GM12878 (cell line): ENCODE results near the gene MFNG. TPM values are rescaled to one million over a fixed set of nuclear protein-coding genes. Genes with fewer than 3 reads are reported as not detected.

Experiments
- ATAC-seq: fragments of 200-7000 bp; cut with Tn5 transposase; 3 replicates; pipeline ENCODE4 v1.9.1; 2020; ENCODE audit warnings: mild to moderate bottlenecking, moderate library complexity
- BruUV-seq: library from RNA; stranded (reverse); fragments of 400-500 nt; replicated peaks from 2 replicates; lab custom pipeline; 2021; lab: Mats Ljungman, UMichigan
- CTCF ChIA-PET: fragments of 300-600 bp; sonication (Branson Sonifier 250); formaldehyde crosslinking; extraction: SDS; loops from one replicate; lab custom pipeline; 2021; ENCODE audit warnings: inconsistent platforms; lab: Yijun Ruan, JAX
- POLR2A ChIA-PET: fragments of 350-600 bp; formaldehyde crosslinking; extraction: SDS; loops from one replicate; lab custom pipeline; 2021; ENCODE audit warnings: inconsistent platforms; lab: Charles Lee
- RAD21 ChIA-PET: fragments of 300-600 bp; sonication (Branson Sonifier 250); formaldehyde crosslinking; loops from one replicate; lab custom pipeline; 2023; ENCODE audit warnings: antibody characterized with exemption; ENCODE audit not compliant: unreplicated experiment; lab: Charles Lee
- SMC1A ChIA-PET: fragments of 300-600 bp; sonication (Branson Sonifier 250); formaldehyde crosslinking; loops from one replicate; lab custom pipeline; 2023; ENCODE audit not compliant: unreplicated experiment, uncharacterized antibody; lab: Charles Lee
- DNase-seq: peaks from one replicate; pipeline ENCODE4 v3.0.0-alpha.2; 2011; ENCODE audit warnings: low read depth, low spot score
- FAIRE-seq: peaks from 3 replicates; lab custom pipeline; 2011; peaks lifted over from hg19 to GRCh38; lab: Jason Lieb, UNC
- H2AFZ ChIP-seq: 2 replicates; pipeline ENCODE4 v1.6.0; 2011; ENCODE audit warnings: low read depth, low read length, control low read depth; ENCODE audit not compliant: control insufficient read depth
- H3K27ac ChIP-seq: 2 replicates; pipeline ENCODE4 v1.5.1; 2011; ENCODE audit warnings: control low read depth; ENCODE audit not compliant: control insufficient read depth, insufficient read depth
- H3K27me3 ChIP-seq, 2 experiments: replicated peaks in 1 of 2; 2 replicates each; pipeline versions ENCODE4 v1.6.0 to v1.6.1; 2011; ENCODE audit warnings: low read length in 1 of 2; ENCODE audit not compliant: control insufficient read depth in 2 of 2, insufficient read depth in 2 of 2
- H3K36me3 ChIP-seq, 2 experiments: 2 replicates each; pipeline ENCODE4 v1.5.1; 2011; ENCODE audit warnings: low read length in 1 of 2; ENCODE audit not compliant: control insufficient read depth in 2 of 2, insufficient read depth in 2 of 2
- H3K4me1 ChIP-seq: 2 replicates; pipeline ENCODE4 v1.6.1; 2011; ENCODE audit warnings: mild to moderate bottlenecking, low read length, moderate library complexity, mixed read lengths; ENCODE audit not compliant: control insufficient read depth, insufficient read depth
- H3K4me2 ChIP-seq: 2 replicates; pipeline ENCODE4 v1.6.0; 2011; ENCODE audit warnings: control low read depth; ENCODE audit not compliant: control insufficient read depth, insufficient read depth
- H3K4me3 ChIP-seq: fragments of 200-600 bp; sonication (generic); 2 replicates; pipeline ENCODE4 v1.5.1; 2016
- H3K79me2 ChIP-seq: 2 replicates; pipeline ENCODE4 v1.6.0; 2011; ENCODE audit warnings: low read length; ENCODE audit not compliant: control insufficient read depth, insufficient read depth
- H3K9ac ChIP-seq: 2 replicates; pipeline ENCODE4 v1.8.0; 2011; ENCODE audit warnings: low read length, control low read depth, mixed read lengths; ENCODE audit not compliant: control insufficient read depth, insufficient read depth
- H3K9me3 ChIP-seq: replicated peaks from 3 replicates; pipeline ENCODE4 v1.5.1; 2011; ENCODE audit warnings: mild to moderate bottlenecking, low read length; ENCODE audit not compliant: control insufficient read depth, insufficient read depth
- H4K20me1 ChIP-seq: 2 replicates; pipeline ENCODE4 v1.6.0; 2011; ENCODE audit not compliant: control insufficient read depth, insufficient read depth
- BCL11A ChIP-seq: IDR thresholded peaks from 2 replicates; pipeline ENCODE4 v1.6.1; 2011; ENCODE audit warnings: low read depth, low read length
- BHLHE40 ChIP-seq, 2 experiments: fragments of 450-650 bp in 1 of 2; IDR thresholded peaks; 2 replicates each; pipeline ENCODE4 v1.6.1; 2011 to 2017; ENCODE audit warnings: low read depth in 2 of 2, borderline replicate concordance in 1 of 2, improper control_type of control experiment in 1 of 2, low read length in 1 of 2, mild to moderate bottlenecking in 1 of 2
- CHD2 ChIP-seq: IDR thresholded peaks from 2 replicates; pipeline ENCODE4 v1.6.1; 2011; ENCODE audit warnings: low read depth, low read length, improper control_type of control experiment, borderline replicate concordance
- MYC ChIP-seq: IDR thresholded peaks from 2 replicates; pipeline ENCODE4 v1.6.1; 2011; ENCODE audit warnings: mild to moderate bottlenecking, low read length, moderate library complexity, inconsistent platforms; ENCODE audit not compliant: insufficient read depth, insufficient replicate concordance, insufficient read length, severe bottlenecking
- NBN ChIP-seq: fragments of 450-650 bp; IDR thresholded peaks from 2 replicates; pipeline ENCODE4 v1.6.1; 2016
- ZZZ3 ChIP-seq: IDR thresholded peaks from 2 replicates; pipeline ENCODE4 v1.6.1; 2011; ENCODE audit warnings: low read depth; ENCODE audit not compliant: control insufficient read depth, insufficient read length
- WGBS: methylation state at CpG from one replicate; pipeline ENCODE4 v1.1.6; 2016; ENCODE audit warnings: low lambda C conversion rate; ENCODE audit not compliant: insufficient replicate concordance, insufficient coverage; ENCODE audit errors: missing lambda C conversion rate; 5-methylcytosine and 5-hydroxymethylcytosine counted together
- in situ Hi-C: fragments of 300-500 bp; cut with MboI; formaldehyde crosslinking; loops from 9 replicates; pipeline ENCODE4 v1.14.3; 2018; ENCODE audit warnings: mixed read lengths
- intact Hi-C: fragments of 100-400 bp; cut with micrococcal nuclease; formaldehyde crosslinking; loops from one replicate; pipeline ENCODE4 v1.14.2; 2022; ENCODE audit not compliant: unreplicated experiment
- polyA plus RNA-seq, 11 experiments: library from polyadenylated mRNA; depleted of rRNA in 4 of 11; unstranded in 6 of 11; stranded (reverse) in 5 of 11; fragments of >200 nt; fragmentation: Nextera tagmentation in 4 of 11; fragmentation: Illumina TruSeq in 1 of 11; extraction: Ambion mirVana in 4 of 11; extraction: Trizol in 1 of 11; gene quantifications; 1 replicate in 1 of 11; 2 replicates in 10 of 11; pipeline versions ENCODE4 v1.2.1 to v1.2.3, GENCODE V29; 2011 to 2016; ENCODE audit warnings: inconsistent platforms in 2 of 11, missing spikeins in 2 of 11, low read depth in 1 of 11
- total RNA-seq, 4 experiments: library from RNA; depleted of rRNA in 3 of 4; stranded (reverse); fragments of >200 nt in 3 of 4; fragmentation: Illumina TruSeq in 1 of 4; extraction: Trizol in 1 of 4; gene quantifications; 2 replicates each; pipeline versions ENCODE4 v1.2.1 to v1.2.3, GENCODE V29; 2013 to 2021
- TF ChIP-seq, protein P1 (sequence below): IDR thresholded peaks from 2 replicates; pipeline ENCODE4 v1.6.1; 2012; ENCODE audit warnings: mild to moderate bottlenecking, low read depth, low read length
- TF ChIP-seq, protein P2 (sequence below): fragments of 450-650 bp; IDR thresholded peaks from 2 replicates; pipeline ENCODE4 v1.6.1; 2016; ENCODE audit warnings: mild to moderate bottlenecking, moderate library complexity, borderline replicate concordance

MFNG gene
- total and polyA plus RNA-seq, 10 of the 15 experiments (the other 5 are each of a cell fraction or from before 2014, with no cell fraction given), result 11.5 to 117 (median 68.5) TPM

DNA sequence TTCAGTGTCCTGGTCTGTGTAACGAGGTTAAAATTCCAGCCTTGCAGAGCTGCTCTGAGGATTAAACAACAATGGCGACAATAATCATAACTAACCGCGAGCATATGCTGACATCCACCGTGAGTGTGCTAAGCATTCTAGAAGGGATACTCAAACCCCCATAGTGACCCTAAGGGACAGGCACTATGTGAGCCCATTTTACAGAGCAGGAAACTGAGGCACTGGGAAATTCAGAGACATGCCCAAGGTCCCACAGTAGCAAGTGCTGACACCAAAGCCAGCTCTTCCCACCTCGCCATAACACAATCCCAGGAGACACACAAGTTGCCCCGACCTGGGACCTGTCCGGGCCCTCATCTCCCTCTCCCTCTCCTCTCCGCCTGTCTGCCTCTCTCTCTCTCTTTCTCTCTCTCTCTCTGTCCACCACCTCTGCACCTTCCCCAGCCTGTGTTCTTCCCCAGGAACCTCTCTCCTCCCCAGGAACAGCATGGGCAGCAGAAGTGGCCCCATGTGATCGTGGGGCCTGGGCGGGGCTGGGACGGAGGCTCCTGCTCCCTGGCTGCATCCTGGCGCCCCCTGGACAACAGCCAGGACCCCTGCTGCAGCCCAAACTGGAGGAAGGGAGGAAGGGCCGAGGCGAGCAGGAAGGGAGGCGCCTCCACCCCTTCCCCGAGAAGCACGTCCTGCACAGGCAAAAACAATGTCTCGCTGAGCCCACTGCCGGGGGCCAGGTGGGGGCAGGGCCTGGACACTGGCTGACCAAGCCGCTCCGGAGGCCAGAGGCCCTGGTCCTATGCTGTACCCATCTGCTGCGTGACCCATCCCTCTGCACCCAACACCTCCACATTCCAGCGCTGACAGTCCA, 14.8 kb upstream of the MFNG start (continued):
- TF ChIP-seq, protein P1, sequence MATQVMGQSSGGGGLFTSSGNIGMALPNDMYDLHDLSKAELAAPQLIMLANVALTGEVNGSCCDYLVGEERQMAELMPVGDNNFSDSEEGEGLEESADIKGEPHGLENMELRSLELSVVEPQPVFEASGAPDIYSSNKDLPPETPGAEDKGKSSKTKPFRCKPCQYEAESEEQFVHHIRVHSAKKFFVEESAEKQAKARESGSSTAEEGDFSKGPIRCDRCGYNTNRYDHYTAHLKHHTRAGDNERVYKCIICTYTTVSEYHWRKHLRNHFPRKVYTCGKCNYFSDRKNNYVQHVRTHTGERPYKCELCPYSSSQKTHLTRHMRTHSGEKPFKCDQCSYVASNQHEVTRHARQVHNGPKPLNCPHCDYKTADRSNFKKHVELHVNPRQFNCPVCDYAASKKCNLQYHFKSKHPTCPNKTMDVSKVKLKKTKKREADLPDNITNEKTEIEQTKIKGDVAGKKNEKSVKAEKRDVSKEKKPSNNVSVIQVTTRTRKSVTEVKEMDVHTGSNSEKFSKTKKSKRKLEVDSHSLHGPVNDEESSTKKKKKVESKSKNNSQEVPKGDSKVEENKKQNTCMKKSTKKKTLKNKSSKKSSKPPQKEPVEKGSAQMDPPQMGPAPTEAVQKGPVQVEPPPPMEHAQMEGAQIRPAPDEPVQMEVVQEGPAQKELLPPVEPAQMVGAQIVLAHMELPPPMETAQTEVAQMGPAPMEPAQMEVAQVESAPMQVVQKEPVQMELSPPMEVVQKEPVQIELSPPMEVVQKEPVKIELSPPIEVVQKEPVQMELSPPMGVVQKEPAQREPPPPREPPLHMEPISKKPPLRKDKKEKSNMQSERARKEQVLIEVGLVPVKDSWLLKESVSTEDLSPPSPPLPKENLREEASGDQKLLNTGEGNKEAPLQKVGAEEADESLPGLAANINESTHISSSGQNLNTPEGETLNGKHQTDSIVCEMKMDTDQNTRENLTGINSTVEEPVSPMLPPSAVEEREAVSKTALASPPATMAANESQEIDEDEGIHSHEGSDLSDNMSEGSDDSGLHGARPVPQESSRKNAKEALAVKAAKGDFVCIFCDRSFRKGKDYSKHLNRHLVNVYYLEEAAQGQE, result no peak
- TF ChIP-seq, all 136 proteins: peak for 0

DNA sequence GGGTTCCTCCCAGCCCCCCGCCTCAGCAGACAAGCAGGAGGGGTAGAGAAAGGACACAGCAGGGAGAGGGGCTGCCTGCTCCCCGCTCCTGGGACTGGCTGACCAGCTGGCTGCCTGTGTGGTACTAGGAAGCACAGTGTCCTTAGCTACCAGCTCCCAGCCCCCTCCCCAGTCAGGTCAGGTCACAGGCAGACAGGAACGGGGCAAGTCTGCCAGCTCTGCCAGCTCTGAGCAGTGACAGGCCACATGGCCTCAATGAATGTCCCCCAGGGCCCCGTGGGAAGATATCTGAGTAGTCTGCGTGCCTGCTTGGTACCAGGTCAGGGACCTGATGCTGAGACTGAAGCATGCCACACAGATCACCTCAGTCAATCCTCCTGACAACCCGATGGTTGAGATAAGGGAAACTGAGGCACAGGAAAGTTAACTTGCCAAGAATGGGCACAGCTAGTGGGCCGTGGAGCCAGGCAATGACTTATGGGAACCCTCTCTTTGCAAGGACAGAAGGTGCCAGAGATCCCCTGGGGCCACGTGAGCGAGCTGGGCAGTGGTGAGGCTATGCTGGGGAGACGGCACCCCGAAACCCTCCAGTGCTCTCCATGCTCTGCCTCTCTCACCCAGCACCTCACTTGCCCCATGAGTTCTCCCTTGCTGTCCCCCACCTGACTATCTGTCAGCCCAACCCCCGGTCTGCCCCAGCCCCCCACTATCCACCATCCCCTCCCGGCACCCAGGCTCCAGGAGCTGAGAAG, 13.8 kb upstream of the MFNG start:
- in situ Hi-C loops, result no loop called here
- POLR2A ChIA-PET, result no interaction called here

More for the DNA sequence above, 13.8 kb upstream of the MFNG start:
- Histone ChIP-seq H3K27me3 (peaks cover 0 to 3% of the 10 kb centered on the region in 2 experiments; a peak in 2 of 4 replicates), H3K4me3 (no peak overlapping the region), H3K4me2 (no peak overlapping the region), H2AFZ (no peak overlapping the region), H3K9ac (no peak overlapping the region), H3K36me3 (no peaks in the 10 kb centered on the region), H3K27ac (no peak overlapping the region), H3K79me2 (no peaks in the 10 kb centered on the region), H3K9me3 (no peaks in the 10 kb centered on the region), H3K4me1 (no peaks in the 10 kb centered on the region), H4K20me1 (no peaks in the 10 kb centered on the region)
- ATAC-seq (no peak), FAIRE-seq (no peak), DNase-seq (no peak)
- TF ChIP-seq, protein P2, sequence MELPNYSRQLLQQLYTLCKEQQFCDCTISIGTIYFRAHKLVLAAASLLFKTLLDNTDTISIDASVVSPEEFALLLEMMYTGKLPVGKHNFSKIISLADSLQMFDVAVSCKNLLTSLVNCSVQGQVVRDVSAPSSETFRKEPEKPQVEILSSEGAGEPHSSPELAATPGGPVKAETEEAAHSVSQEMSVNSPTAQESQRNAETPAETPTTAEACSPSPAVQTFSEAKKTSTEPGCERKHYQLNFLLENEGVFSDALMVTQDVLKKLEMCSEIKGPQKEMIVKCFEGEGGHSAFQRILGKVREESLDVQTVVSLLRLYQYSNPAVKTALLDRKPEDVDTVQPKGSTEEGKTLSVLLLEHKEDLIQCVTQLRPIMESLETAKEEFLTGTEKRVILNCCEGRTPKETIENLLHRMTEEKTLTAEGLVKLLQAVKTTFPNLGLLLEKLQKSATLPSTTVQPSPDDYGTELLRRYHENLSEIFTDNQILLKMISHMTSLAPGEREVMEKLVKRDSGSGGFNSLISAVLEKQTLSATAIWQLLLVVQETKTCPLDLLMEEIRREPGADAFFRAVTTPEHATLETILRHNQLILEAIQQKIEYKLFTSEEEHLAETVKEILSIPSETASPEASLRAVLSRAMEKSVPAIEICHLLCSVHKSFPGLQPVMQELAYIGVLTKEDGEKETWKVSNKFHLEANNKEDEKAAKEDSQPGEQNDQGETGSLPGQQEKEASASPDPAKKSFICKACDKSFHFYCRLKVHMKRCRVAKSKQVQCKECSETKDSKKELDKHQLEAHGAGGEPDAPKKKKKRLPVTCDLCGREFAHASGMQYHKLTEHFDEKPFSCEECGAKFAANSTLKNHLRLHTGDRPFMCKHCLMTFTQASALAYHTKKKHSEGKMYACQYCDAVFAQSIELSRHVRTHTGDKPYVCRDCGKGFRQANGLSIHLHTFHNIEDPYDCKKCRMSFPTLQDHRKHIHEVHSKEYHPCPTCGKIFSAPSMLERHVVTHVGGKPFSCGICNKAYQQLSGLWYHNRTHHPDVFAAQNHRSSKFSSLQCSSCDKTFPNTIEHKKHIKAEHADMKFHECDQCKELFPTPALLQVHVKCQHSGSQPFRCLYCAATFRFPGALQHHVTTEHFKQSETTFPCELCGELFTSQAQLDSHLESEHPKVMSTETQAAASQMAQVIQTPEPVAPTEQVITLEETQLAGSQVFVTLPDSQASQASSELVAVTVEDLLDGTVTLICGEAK, result no peak
- no peak for TF ChIP-seq NBN
- no peak for TF ChIP-seq MYC
- no peak for TF ChIP-seq BCL11A
- TF ChIP-seq ZZZ3, result no peak
- TF ChIP-seq CHD2, result no peak
- 0 out of 4 replicates have a peak, but pooled peaks of 1 of the 2 experiments have one; percentile 5 for TF ChIP-seq BHLHE40 (IDR thresholded peaks at IDR 0.05; ENCODE audit: borderline replicate concordance in 1 of 2, low read depth in 2 of 2, low read length in 1 of 2)
- ChIA-PET CTCF (interaction anchor here (0.7 to 11.5 kb wide), 7 partner anchors 13 to 182 kb away, joined by 3 to 75 read pairs (median 3); partner anchors contain the start of gene MFNG), RAD21 (interaction anchor here (0.5 to 3.2 kb wide), 2 partner anchors 28 to 567 kb away, joined by 4 to 12 read pairs; no protein-coding TSS in a partner anchor), SMC1A (no interaction called here)
- WGBS, result 6% methylated on average over 12 of the region's 13 CpGs
- intact Hi-C loops, result no loop called here
- no TSS peak for BruUV-seq
